Activated T-cell treated with anti-CD3 and anti-CD28 coated beads, Interleukin-2, amount 50 U/mL, for 48 hours (primary cell): Measurements from ENCODE around the gene PDRG1.

Experiments used
- DNase-seq, 2 experiments: peaks; one replicate each; pipeline ENCODE4 v3.0.0-alpha.2; 2020

Gene PDRG1

GRCh38 chr20:31903627-31904386 is 48.0 kb downstream of the PDRG1 start:
- no peak for DNase-seq

- no peak for DNase-seq
Observed at GRCh38 chr20:31901615-31902014, 50.2 kb downstream of the PDRG1 start.

DNA sequence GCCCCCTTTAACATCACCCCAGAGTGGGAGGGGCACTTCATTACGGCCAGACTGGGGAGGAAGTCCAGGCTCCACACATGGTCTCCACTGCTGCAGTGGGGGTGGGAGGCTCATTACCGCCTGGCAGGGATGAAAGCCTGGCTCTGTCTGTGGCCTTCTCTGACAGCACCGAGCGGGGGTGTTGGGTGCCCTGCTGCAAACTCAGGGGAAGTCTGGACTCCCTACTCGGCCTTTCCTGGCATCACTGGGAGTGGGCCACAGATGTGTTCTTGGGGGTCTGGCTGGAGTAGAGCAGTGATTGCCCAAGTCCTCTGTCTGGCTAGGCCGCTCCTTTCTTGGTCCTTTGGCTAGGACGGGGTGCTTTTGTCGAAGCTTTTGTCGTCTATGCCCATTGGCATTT is 54.3 kb downstream of the PDRG1 start:
- no peak for DNase-seq

- no peak for DNase-seq
Observed at GRCh38 chr20:31896049-31896448, 55.8 kb downstream of the PDRG1 start.

GRCh38 chr20:31894980-31895675 is 56.7 kb downstream of the PDRG1 start:
- no peak for DNase-seq
